Measurements from ENCODE around the gene KLK10.

- TF ChIP-seq CTCF (IDR thresholded peaks at IDR 0.05; ENCODE audit: low read depth, low read length) = no peak
- TF ChIP-seq EZH2phosphoT487 (IDR thresholded peaks at IDR 0.05; ENCODE audit: low read depth) = no peak
Observed at GRCh38 chr19:51030631-51031030, 11.1 kb upstream of the KLK10 start.
